Measurements from ENCODE around the gene UBE2E3. TPM values are rescaled to one million over a fixed set of nuclear protein-coding genes. Genes with fewer than 3 reads are reported as not detected.

UBE2E3 gene
- total and polyA plus RNA-seq, 2 of the 4 experiments (the other 2 are of a cell fraction), result 106 to 114 TPM

- no peaks in the 10 kb centered on the region for H3K27me3 ChIP-seq (ENCODE audit: control insufficient read depth, insufficient read depth, low read length)
- H3K9me3 ChIP-seq (ENCODE audit: control insufficient read depth, insufficient read depth, low read length), result no peaks in the 10 kb centered on the region
- no peak for DNase-seq
- no peak overlapping the region for H2BK120ac ChIP-seq (ENCODE audit: low read depth, low read length)
- no peak overlapping the region for H3K27ac ChIP-seq (ENCODE audit: insufficient read depth, low read length)
- no peak overlapping the region for H4K5ac ChIP-seq (ENCODE audit: low read depth, low read length)
- H3K18ac ChIP-seq (ENCODE audit: low read depth, low read length), result no peak overlapping the region
- no peaks in the 10 kb centered on the region for H4K20me1 ChIP-seq (ENCODE audit: insufficient read depth, low read length)
- no peak overlapping the region for H2BK5ac ChIP-seq (ENCODE audit: low read depth, low read length, poor library complexity, severe bottlenecking)
- H2BK15ac ChIP-seq (ENCODE audit: low read depth, low read length), result no peak overlapping the region
- H3K4me2 ChIP-seq (ENCODE audit: low read depth, low read length), result no peak overlapping the region
- no CpG with 5 or more reads among the region's 1 CpG for WGBS, 2 experiments (ENCODE audit: extremely low coverage in 2 of 2, insufficient read length in 1 of 2)
- intact Hi-C loops (cut with micrococcal nuclease), result loop anchor here (10.0 kb wide), 1 partner anchor 642 kb away; no protein-coding TSS in a partner anchor
- no peak overlapping the region for H3K4ac ChIP-seq (ENCODE audit: low read depth, low read length)
- H3K79me1 ChIP-seq (ENCODE audit: low read depth in 1 of 2, low read length in 2 of 2), result peaks cover 22 to 36% of the 10 kb centered on the region in 2 experiments
- H3K23ac ChIP-seq (ENCODE audit: low read depth, low read length), result no peak overlapping the region
- H2AK5ac ChIP-seq (ENCODE audit: low read depth, low read length), result no peak overlapping the region
- H3K36me3 ChIP-seq (ENCODE audit: control insufficient read depth, insufficient read depth, low read length), result no peaks in the 10 kb centered on the region
- no peak overlapping the region for H3K9ac ChIP-seq (ENCODE audit: low read depth, low read length)
- H3K14ac ChIP-seq (replicated peaks; ENCODE audit: low read depth, low read length), result no peak overlapping the region
- H2BK20ac ChIP-seq (ENCODE audit: low read depth, low read length), result no peak overlapping the region
- no peaks in the 10 kb centered on the region for H3K4me1 ChIP-seq (ENCODE audit: control insufficient read depth, insufficient read depth, low read length)
- no peak overlapping the region for H2AK9ac ChIP-seq (replicated peaks; ENCODE audit: low read depth, low read length, poor library complexity)
- ChIA-PET CTCF (interaction anchor here (1.4 to 1.5 kb wide), 2 partner anchors 9 to 66 kb away, joined by 4 to 5 read pairs; partner anchors contain the start of gene UBE2E3), POLR2A (ENCODE audit: unreplicated experiment) (no interaction called here)
- H3K4me3 ChIP-seq (ENCODE audit: insufficient read depth, low read depth, low read length), result no peak overlapping the region
- TF ChIP-seq CHD1 (IDR thresholded peaks at IDR 0.05; ENCODE audit: low read depth, low read length) (no peak), MAFK (IDR thresholded peaks at IDR 0.05; ENCODE audit: low read depth, low read length) (no peak), CTCF (conservative IDR thresholded peaks at IDR 0.05; ENCODE audit: low read depth, low read length) (no peak)
- BruUV-seq (replicated peaks), result no TSS peak
- no peak for ATAC-seq (ENCODE audit: low read depth)
- H3K56ac ChIP-seq (ENCODE audit: extremely low read depth, insufficient read depth, low read length), result no peak overlapping the region
- H3K9me1 ChIP-seq (ENCODE audit: insufficient read depth, low read length), result no peaks in the 10 kb centered on the region
- in situ Hi-C loops (cut with MboI; ENCODE audit: low sequenced_read_pairs), result no loop called here
- H2AFZ ChIP-seq (replicated peaks; ENCODE audit: low read length, poor library complexity), result no peak overlapping the region
- no peak overlapping the region for H4K91ac ChIP-seq (ENCODE audit: insufficient read depth, low read depth, low read length)
- dilution Hi-C loops (cut with HindIII; ENCODE audit: low sequenced_read_pairs, unreplicated experiment), result no loop called here
- no peak overlapping the region for H4K8ac ChIP-seq (ENCODE audit: low read depth in 2 of 2, low read length in 2 of 2)
Measured at GRCh38 chr2:181046833-181047232, 66.4 kb downstream of the UBE2E3 start.
